Natural killer cell treated with Interleukin-12 subunit alpha and Interleukin-12 subunit beta and Interleukin-15 and Interleukin-18, amount 100 ng/mL, for 72 hours (primary cell): ENCODE data around the gene PPARD. TPM values are rescaled to one million over a fixed set of nuclear protein-coding genes. Genes with fewer than 3 reads are reported as not detected.
A peak's percentile ranks its signal among the peaks of the same experiment; 100 is the strongest.

Source experiments
- ATAC-seq, 2 donors: fragments of 150-1000 bp; cut with Tn5 transposase in 1 of 2; sonication (Bioruptor Pico), chemical (Tn5 transposase) in 1 of 2; 2 replicates each; pipeline ENCODE4 v1.10.0; 2021
- DNase-seq: peaks from one replicate; pipeline ENCODE4 v3.0.0; 2022; ENCODE audit warnings: low spot score
- H3K27ac Mint-ChIP-seq, 2 donors: 1 replicate in 1 of 2; 2 replicates in 1 of 2; pipeline ENCODE4 v1.8.0; 2022; ENCODE audit warnings: mixed read lengths in 2 of 2, mild to moderate bottlenecking in 1 of 2, moderate library complexity in 1 of 2
- H3K27me3 Mint-ChIP-seq, 2 donors: 1 replicate in 1 of 2; 2 replicates in 1 of 2; pipeline ENCODE4 v1.8.0; 2022; ENCODE audit warnings: mixed read lengths in 2 of 2
- H3K36me3 Mint-ChIP-seq: one replicate; pipeline ENCODE4 v1.8.0; 2022; ENCODE audit warnings: mixed read lengths
- H3K4me1 Mint-ChIP-seq, 2 donors: 1 replicate in 1 of 2; 2 replicates in 1 of 2; pipeline ENCODE4 v1.8.0; 2022; ENCODE audit warnings: low read depth in 2 of 2, mixed read lengths in 2 of 2, mild to moderate bottlenecking in 1 of 2
- H3K4me3 Mint-ChIP-seq: one replicate; pipeline ENCODE4 v1.8.0; 2022; ENCODE audit warnings: mixed read lengths
- H3K9me3 Mint-ChIP-seq: 2 replicates; pipeline ENCODE4 v1.8.0; 2022; ENCODE audit warnings: mixed read lengths
- total RNA-seq, 2 donors: library from RNA; stranded (reverse); gene quantifications; one replicate each; pipeline ENCODE4 v1.2.3, GENCODE V29; 2022

The PPARD gene
- total RNA-seq, 2 donors from 2014 or later: 19.6 to 19.9 TPM

- Mint-ChIP-seq H3K27ac (peak overlapping the region; percentile 91 to 95), H3K27me3 (no peaks in the 10 kb centered on the region), H3K36me3 (peaks cover 25% of the 10 kb centered on the region), H3K4me1 (peaks cover 25 to 32% of the 10 kb centered on the region in 2 donors), H3K4me3 (peak overlapping the region; percentile 96), H3K9me3 (no peaks in the 10 kb centered on the region)
- ATAC-seq: peak in 1 of 2 donors; percentile 1
- DNase-seq: no peak
These were observed 126.8 kb downstream of the PPARD start for GRCh38 chr6:35468980-35469750.

GRCh38 chr6:35469751-35470662 is 127.6 kb downstream of the PPARD start:
- Mint-ChIP-seq H3K4me1 (peaks cover 25 to 32% of the 10 kb centered on the region in 2 donors), H3K27ac (peak overlapping the region; percentile 91 to 95), H3K9me3 (no peaks in the 10 kb centered on the region), H3K27me3 (no peaks in the 10 kb centered on the region), H3K4me3 (peak overlapping the region; percentile 96), H3K36me3 (peaks cover 25% of the 10 kb centered on the region)
- no peak for DNase-seq
- no peak for ATAC-seq

DNA sequence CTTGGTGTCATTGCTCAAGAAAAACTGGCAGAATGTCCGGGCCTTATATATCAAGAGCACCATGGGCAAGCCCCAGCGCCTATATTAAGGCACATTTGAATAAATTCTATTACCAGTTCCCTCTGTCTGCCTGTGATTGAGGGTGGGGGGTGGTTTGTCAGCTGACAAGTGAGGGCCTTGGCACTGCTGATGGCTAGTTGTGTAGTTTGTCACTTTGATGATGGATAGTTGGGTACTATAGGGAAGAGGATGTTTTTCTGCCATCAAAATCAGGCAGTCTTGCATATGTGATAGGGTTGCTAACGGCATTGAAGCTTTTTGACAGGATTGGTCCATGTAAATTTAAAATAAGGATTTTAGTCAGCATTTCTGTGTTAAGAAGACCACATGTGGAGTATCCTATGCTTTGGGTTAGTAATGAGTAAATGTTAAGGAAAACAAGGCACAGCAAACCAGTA is 128.3 kb downstream of the PPARD start:
- Mint-ChIP-seq H3K4me3 (peak overlapping the region; percentile 96), H3K4me1 (peaks cover 25 to 32% of the 10 kb centered on the region in 2 donors), H3K36me3 (peaks cover 25% of the 10 kb centered on the region), H3K27me3 (no peaks in the 10 kb centered on the region), H3K9me3 (no peaks in the 10 kb centered on the region), H3K27ac (peak overlapping the region; percentile 91 to 95)
- ATAC-seq (no peak), DNase-seq (no peak)

- ATAC-seq (no peak), DNase-seq (no peak)
- Mint-ChIP-seq H3K36me3 (peaks cover 25% of the 10 kb centered on the region), H3K27me3 (no peaks in the 10 kb centered on the region), H3K9me3 (no peaks in the 10 kb centered on the region), H3K27ac (no peak overlapping the region), H3K4me1 (peaks cover 25 to 32% of the 10 kb centered on the region in 2 donors), H3K4me3 (peak overlapping the region; percentile 45)
These were observed 129.5 kb downstream of the PPARD start for GRCh38 chr6:35471836-35472345.

DNA sequence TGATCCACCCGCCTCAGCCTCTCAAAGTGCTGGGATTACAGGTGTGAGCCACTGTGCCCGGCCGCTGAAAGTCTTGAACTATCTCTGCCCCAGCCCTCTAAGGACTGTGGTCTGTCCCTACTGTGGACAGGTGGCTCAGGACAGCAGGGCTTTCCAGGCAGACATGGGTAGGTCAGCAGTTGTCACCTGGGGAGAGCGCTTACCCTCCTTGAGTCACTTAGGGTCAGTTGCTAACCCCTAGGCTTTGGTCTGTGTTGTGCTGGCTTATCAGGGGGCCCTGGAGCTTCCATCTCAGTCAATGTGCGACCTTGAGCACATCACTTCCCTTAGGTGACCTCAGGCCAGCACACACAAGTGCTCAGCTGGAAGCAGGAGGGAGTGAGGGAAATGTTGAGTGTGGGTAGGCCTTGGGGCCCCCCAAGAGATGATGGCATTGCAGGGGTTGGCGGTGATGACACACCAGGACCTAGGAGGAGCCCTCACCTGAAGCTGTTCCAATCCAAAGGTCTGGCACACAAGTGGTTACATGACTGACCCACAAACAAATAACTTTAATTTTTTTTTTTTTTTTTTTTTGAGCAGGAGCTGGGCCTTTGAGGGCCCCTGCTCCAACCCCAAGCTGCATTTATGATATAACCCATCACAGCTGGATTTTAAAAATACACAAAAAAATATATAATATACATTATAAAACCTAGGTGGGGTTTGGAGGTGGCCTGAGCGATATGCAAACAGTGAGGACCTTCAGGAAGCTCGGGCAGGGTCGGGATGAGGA is 130.9 kb downstream of the PPARD start:
- Mint-ChIP-seq H3K27me3 (no peaks in the 10 kb centered on the region), H3K36me3 (peaks cover 25% of the 10 kb centered on the region), H3K4me1 (peaks cover 17 to 23% of the 10 kb centered on the region in 2 donors), H3K27ac (no peak overlapping the region), H3K9me3 (no peaks in the 10 kb centered on the region), H3K4me3 (no peak overlapping the region)
- DNase-seq (no peak), ATAC-seq (no peak)

DNA sequence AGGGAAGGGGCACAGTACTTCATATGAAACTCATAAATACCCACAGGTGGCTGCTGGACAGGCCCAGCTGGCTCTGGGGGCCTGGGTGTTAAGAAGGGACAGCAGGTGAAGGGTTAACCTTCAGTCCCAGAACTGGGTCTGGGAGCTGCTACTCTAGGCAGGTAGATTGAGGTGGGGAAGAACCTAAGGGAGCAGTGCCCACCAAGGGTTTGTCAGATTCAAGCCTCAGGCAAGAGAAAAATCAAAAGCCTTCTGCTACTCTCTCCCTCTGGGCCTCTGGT is 131.4 kb downstream of the PPARD start:
- no peaks in the 10 kb centered on the region for H3K9me3 Mint-ChIP-seq
- H3K27me3 Mint-ChIP-seq: no peaks in the 10 kb centered on the region
- H3K36me3 Mint-ChIP-seq: peaks cover 25% of the 10 kb centered on the region
- H3K27ac Mint-ChIP-seq: no peak overlapping the region
- H3K4me3 Mint-ChIP-seq: no peak overlapping the region
- ATAC-seq (no peak), DNase-seq (no peak)
- peaks cover 17 to 23% of the 10 kb centered on the region in 2 donors for H3K4me1 Mint-ChIP-seq

- DNase-seq: no peak
These were observed 132.0 kb downstream of the PPARD start for GRCh38 chr6:35474131-35474941.

DNA sequence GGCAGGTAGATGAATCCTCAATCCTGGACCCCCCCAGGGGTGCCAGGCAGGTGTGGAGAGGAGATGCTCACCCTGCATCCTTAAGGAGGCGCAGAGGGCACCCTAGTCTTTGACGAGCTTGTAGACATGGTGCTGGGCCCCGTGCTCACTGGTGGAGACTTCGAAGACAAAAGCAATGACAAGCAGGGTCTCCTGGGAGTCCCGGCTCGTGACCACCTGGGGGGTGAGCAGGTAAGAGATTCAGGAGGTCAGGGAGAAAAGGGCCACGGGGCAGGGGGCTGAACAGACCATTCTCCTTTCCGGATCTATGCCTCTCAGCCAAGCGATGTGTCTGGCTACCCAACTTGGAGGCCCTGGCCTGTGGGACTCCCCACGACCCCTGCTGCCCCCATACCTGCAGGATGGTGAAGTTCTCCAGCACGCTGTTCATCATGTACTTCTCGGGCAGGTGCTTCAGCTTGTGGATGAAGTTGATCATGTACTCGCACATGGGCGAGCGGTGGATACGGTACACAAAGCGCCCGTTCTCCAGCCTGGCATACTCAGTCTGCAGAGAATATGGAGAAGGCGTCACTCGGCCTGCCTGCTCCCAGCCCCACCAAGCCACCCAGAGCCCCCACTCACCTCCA is 132.7 kb downstream of the PPARD start:
- H3K27ac Mint-ChIP-seq: peak overlapping the region in 1 of 2 donors; percentile 28

More at GRCh38 chr6:35474131-35474941, 132.0 kb downstream of the PPARD start:
- no peak overlapping the region for H3K4me3 Mint-ChIP-seq
- H3K36me3 Mint-ChIP-seq: peaks cover 22% of the 10 kb centered on the region
- H3K4me1 Mint-ChIP-seq: peaks cover 16 to 20% of the 10 kb centered on the region in 2 donors
- no peaks in the 10 kb centered on the region for H3K27me3 Mint-ChIP-seq
- H3K9me3 Mint-ChIP-seq: no peaks in the 10 kb centered on the region
- peak overlapping the region in 1 of 2 donors; percentile 28 for H3K27ac Mint-ChIP-seq
- peak; percentile 29 to 31 for ATAC-seq

DNA sequence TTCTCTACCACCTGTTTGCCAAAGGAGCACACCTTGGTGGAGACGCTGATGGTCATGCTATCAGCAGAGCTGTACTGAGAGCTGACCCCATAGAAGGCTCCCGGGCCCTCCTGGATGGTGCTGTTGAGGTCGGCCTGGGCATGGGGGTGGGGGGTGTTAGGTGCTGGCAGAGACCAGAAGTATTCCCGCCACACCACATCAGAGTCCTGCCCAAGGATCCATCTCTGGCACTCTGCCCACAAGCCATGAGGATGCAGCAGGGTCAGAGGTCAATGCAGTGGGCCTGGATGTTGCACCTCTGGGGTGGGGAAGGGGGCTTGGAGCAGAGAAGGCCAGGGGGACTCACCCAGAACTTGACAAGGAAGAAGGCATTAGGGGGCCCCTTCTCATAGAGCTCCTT is 133.2 kb downstream of the PPARD start:
- no peaks in the 10 kb centered on the region for H3K27me3 Mint-ChIP-seq
- H3K9me3 Mint-ChIP-seq: no peaks in the 10 kb centered on the region
- ATAC-seq (peak in 1 of 2 donors; percentile 29), DNase-seq (no peak)
- peaks cover 3 to 8% of the 10 kb centered on the region in 2 donors for H3K4me1 Mint-ChIP-seq
- peaks cover 9% of the 10 kb centered on the region for H3K36me3 Mint-ChIP-seq
- H3K27ac Mint-ChIP-seq: no peak overlapping the region
- no peak overlapping the region for H3K4me3 Mint-ChIP-seq

More for the DNA sequence above, 132.7 kb downstream of the PPARD start:
- Mint-ChIP-seq H3K36me3 (peaks cover 15% of the 10 kb centered on the region), H3K9me3 (no peaks in the 10 kb centered on the region), H3K27me3 (no peaks in the 10 kb centered on the region), H3K4me3 (no peak overlapping the region), H3K4me1 (peaks cover 8 to 13% of the 10 kb centered on the region in 2 donors)
- DNase-seq (no peak), ATAC-seq (peak; percentile 12 to 26)

DNA sequence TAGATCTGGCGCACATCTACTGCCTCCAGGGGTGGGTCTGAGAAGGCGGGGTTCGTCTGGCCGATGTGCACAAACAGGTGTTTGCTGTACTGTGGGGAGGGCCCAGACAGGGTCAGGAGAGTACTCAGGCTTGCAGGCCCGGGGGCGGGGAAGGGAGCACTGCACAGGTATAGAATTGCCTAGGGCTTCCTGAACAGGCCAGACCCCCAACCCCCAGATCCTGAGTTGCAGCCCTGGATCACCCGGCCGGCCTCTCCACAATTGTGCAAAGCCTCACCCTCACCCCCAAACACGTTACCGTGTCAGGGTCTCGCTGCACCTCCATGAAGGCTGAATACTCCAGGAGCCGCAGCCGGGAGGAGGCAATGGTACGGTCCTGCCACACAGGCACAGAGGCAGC is 133.6 kb downstream of the PPARD start:
- H3K4me1 Mint-ChIP-seq: peaks cover 1 to 4% of the 10 kb centered on the region in 2 donors
- no peak overlapping the region for H3K27ac Mint-ChIP-seq
- no peaks in the 10 kb centered on the region for H3K27me3 Mint-ChIP-seq
- peak; percentile 8 to 37 for ATAC-seq
- no peak overlapping the region for H3K4me3 Mint-ChIP-seq
- H3K9me3 Mint-ChIP-seq: no peaks in the 10 kb centered on the region
- H3K36me3 Mint-ChIP-seq: peaks cover 5% of the 10 kb centered on the region
- no peak for DNase-seq

- Mint-ChIP-seq H3K9me3 (no peaks in the 10 kb centered on the region), H3K36me3 (peaks cover 4% of the 10 kb centered on the region), H3K4me1 (peaks cover 3% of the 10 kb centered on the region in 2 donors), H3K27ac (no peak overlapping the region), H3K27me3 (no peaks in the 10 kb centered on the region), H3K4me3 (no peak overlapping the region)
- DNase-seq: no peak
- ATAC-seq: no peak
These were observed 134.7 kb downstream of the PPARD start for GRCh38 chr6:35477028-35477427.
